Measurements from ENCODE around the gene CELF1.

CELF1 gene

DNA sequence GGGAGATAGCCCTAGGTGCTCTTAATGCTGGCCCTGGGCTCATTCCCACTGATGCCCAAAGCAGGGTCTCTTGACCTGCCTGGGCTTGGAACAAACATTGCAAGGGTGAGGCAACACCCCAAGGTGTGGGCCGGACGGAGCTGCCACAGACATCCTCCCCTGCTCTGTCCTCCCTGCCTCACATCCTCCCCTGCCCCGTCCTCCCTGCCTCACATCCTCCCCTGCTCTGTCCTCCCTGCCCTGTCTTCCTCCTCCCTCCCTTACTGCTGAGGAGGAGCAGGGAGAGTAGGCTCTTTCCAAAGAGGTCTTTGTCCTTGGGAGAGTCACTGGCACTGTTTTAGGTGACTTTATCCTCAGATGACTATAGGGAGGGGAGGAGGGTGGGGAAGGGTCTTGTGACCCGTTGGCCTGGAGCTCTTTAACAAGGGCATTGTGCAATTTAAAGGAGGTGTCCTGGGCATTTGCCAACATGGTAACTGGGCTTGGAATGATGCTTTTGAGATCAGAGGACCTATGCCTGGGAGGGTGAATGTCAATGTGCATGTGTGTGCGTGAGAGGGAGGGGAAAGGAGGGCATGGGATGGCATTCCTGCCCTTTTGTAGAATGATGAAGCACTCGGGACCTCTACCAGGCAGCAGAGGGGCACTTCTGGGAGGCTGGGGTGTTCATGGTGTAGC is 34.2 kb upstream of the CELF1 start:
- Mint-ChIP-seq H3K36me3 (peaks cover 10% of the 10 kb centered on the region), H3K4me3 (no peak overlapping the region), H3K9me3 (ENCODE audit: low read depth) (no peaks in the 10 kb centered on the region), H3K4me1 (ENCODE audit: low read depth) (peaks cover 4% of the 10 kb centered on the region), H3K27ac (no peak overlapping the region), H3K27me3 (no peaks in the 10 kb centered on the region)

DNA sequence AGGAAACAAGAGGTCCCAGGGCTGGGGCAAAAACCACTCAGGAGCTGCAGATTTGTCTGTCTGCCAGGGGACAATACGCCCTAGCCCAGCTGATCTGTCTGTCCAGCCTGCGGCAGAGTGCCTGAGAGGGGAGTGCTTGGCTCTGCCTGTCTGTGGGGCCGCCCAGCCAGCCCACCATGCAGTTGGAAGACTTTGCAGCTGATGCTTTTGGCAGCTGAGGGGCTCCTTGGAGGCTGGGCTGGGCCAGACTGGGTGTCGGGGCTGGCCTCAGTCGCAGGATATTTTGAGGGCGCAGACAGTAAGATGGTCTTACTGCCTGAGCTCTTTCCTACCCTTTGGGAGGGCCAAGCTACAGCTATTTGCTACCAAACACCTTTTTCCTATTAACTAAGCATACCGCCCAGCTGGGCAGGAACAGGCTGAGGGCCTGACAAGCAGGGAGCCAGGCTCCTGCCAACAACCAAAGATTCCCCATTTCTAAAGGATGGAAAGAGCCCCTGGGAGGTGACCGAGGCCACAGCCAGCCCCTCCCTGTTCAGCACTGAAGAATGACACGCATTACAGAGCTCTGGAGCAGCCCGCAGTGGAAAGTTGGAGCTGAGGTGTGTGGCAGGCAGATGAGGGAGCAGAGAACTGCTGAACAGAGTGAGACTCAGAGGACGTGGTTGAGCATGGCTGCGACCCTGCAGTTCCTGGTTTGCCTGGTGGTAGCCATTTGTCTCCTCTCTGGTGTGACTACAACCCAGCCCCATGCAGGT is 33.3 kb upstream of the CELF1 start, which contains the start of gene FAM180B:
Gene FAM180B, plus strand, starts transcription at position 581 of the 758 bp plus-strand sequence. Its CDS starts 91 bp downstream, at position 672.
- Mint-ChIP-seq H3K27ac (no peak within 1 kb of the TSS), H3K9me3 (ENCODE audit: low read depth) (no peaks in the 10 kb centered on the region), H3K27me3 (no peaks in the 10 kb centered on the region), H3K4me3 (no peak within 1 kb of the TSS), H3K4me1 (ENCODE audit: low read depth) (peaks cover 6% of the 10 kb centered on the region), H3K36me3 (peaks cover 10% of the 10 kb centered on the region)

DNA sequence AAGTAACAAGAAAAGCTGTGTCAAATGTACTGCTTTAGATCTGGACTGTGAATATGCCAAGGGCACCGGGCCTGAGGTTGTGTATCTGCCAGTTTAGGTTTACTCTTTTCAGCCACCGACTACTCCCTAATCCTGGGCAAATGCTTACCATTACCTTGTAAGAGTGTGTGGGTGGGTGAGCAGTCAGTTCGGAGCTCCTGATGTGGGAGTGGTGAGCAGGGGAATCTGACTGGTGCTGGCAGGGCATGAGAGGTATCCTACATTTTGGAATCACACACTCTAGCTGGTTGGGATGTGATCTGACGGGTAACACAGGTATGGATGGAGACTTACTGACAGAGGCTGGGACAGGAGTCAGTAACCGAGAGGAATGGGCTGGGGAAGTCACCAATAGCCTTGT is 30.9 kb upstream of the CELF1 start:
- peaks cover 12% of the 10 kb centered on the region for H3K36me3 Mint-ChIP-seq
- no peaks in the 10 kb centered on the region for H3K27me3 Mint-ChIP-seq
- H3K4me3 Mint-ChIP-seq: no peak overlapping the region
- no peak overlapping the region for H3K27ac Mint-ChIP-seq
- peaks cover 22% of the 10 kb centered on the region for H3K4me1 Mint-ChIP-seq (ENCODE audit: low read depth)
- no peaks in the 10 kb centered on the region for H3K9me3 Mint-ChIP-seq (ENCODE audit: low read depth)

DNA sequence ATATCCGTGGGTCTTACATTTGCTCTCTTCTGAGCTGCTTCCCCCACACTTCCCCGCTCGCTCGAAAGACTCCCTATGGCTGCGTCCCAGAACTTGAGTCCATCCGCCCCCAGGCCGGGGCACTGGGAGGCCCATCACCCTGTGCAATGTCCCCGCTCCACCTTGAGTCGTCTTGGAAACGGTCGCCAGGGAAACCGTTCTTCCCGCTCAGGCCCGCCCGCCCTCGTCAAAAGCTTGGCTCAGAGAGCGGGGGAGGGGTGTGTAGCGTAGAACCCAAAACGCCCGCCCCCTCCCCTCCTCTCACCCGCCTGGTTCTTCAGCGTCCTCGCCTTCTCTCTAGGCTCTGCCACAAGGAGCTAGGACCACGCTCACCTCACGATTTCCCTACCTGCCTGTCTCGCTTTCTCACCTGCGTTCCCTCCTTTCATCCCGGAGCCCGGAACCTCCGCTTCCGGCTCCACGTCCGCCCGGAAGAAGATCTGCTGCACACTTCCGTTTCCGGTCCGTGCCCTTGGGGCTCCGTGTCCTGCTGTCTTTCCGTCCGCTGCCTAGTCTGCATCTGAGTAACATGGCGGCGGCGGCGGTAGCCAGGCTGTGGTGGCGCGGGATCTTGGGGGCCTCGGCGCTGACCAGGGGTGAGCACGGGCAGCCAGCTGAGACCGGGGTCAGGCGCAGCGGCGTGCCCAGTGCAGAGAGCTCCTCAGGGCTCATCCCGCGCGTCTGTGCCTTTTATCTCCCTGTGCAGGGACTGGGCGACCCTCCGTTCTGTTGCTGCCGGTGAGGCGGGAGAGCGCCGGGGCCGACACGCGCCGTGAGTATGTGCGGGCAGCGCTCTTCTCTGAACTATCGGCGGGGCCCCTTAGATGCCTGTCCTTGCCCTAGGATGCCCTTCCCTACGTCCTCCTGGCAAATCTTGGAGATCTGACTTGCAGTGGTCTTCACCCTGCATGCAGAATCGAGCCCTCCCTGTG is 25.9 kb upstream of the CELF1 start, which contains the start of the genes KBTBD4 and NDUFS3:
Gene KBTBD4, minus strand, starts transcription at position 447 of the 971 bp plus-strand sequence. Its CDS starts 19 bp downstream, at position 428.
Gene NDUFS3, plus strand, starts transcription at position 551 of the 971 bp plus-strand sequence. Its CDS starts 18 bp downstream, at position 569.
- H3K4me3 Mint-ChIP-seq: peak within 1 kb of the TSS; percentile 98
- H3K27ac Mint-ChIP-seq: peak within 1 kb of the TSS; percentile 98
- H3K27me3 Mint-ChIP-seq: no peaks in the 10 kb centered on the region
- no peaks in the 10 kb centered on the region for H3K9me3 Mint-ChIP-seq (ENCODE audit: low read depth)
- peaks cover 7% of the 10 kb centered on the region for H3K36me3 Mint-ChIP-seq
- peaks cover 46% of the 10 kb centered on the region for H3K4me1 Mint-ChIP-seq (ENCODE audit: low read depth)

DNA sequence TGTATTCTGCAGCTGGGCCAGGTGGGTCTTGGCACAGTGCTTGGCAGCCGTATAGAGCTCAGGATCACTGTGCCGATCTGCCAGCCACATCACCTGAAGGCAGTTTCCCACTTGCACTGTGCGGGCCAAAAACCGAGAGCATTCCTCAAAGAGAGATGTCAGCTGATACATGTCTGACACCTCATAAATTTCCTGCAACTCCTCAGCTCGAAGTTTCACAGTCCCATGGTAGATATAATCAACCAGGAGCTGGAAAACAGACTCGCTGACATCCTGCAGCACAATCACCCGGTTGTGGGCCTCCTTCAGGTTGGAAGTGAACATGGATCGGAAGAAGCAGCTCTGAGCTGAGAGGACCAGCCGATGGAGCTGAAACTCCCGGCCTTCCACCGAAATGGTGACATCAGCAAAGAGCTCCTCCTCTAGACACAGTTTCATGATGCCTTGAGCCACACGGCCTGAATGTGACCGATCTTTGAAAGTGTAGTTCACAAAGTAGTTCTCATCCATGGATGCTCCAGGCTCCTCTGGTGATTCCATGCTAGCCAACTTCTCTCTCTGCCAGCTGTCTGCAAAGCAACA is 24.6 kb upstream of the CELF1 start:
- peak overlapping the region; percentile 98 for H3K4me3 Mint-ChIP-seq
- no peaks in the 10 kb centered on the region for H3K27me3 Mint-ChIP-seq
- no peaks in the 10 kb centered on the region for H3K9me3 Mint-ChIP-seq (ENCODE audit: low read depth)
- H3K27ac Mint-ChIP-seq: peak overlapping the region; percentile 98
- H3K4me1 Mint-ChIP-seq (ENCODE audit: low read depth): peaks cover 48% of the 10 kb centered on the region
- peaks cover 6% of the 10 kb centered on the region for H3K36me3 Mint-ChIP-seq

DNA sequence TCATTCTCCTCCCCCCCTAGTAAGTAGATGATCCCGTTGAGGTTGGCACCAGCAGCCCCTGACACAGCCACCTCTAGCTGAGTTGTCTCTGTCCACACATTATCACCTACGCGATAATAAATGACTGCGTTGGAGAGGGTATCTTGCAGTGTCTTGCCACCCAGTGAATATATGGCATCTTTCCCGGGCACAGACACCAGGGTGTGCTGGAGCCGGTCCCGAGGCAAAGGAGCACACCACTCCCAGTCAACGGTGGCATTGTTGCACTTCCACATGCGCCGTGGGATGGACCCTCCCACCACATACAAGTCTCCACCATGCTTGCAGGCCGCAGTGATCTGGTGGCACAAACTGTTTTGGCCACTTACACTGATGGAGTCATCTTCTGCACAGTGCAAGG is 20.4 kb upstream of the CELF1 start:
- Mint-ChIP-seq H3K27ac (no peak overlapping the region), H3K27me3 (no peaks in the 10 kb centered on the region), H3K9me3 (ENCODE audit: low read depth) (no peaks in the 10 kb centered on the region), H3K4me3 (no peak overlapping the region), H3K36me3 (peaks cover 3% of the 10 kb centered on the region), H3K4me1 (ENCODE audit: low read depth) (peaks cover 31% of the 10 kb centered on the region)

DNA sequence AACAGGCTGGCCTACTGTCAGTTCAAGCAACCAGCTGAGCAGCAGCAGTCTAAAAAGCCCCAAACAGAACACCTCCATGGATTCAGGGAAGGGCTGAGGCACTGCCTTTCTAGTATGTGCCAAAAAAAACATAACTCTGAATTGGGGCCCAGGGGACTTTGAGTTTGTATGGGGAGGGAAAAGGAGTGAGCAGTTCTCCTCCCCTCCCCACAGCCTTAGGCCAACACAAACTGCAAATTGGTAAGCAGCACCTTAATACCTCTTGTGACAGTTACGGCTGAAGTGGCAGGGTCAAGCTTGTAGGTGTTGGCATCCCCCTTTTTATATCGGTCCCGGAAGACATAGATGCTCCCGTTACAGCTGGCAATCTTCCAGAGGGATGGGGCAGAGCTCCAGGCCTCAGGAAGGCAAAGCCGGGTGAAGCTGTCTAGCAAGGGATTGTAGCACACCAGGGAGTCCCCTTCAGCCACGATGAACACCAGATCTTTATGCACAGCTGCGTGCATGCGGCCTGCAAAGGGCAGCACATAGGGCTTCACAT is 19.9 kb upstream of the CELF1 start:
- H3K36me3 Mint-ChIP-seq: peaks cover 3% of the 10 kb centered on the region
- no peaks in the 10 kb centered on the region for H3K9me3 Mint-ChIP-seq (ENCODE audit: low read depth)
- H3K4me3 Mint-ChIP-seq: no peak overlapping the region
- no peaks in the 10 kb centered on the region for H3K27me3 Mint-ChIP-seq
- peaks cover 27% of the 10 kb centered on the region for H3K4me1 Mint-ChIP-seq (ENCODE audit: low read depth)
- H3K27ac Mint-ChIP-seq: peak overlapping the region; percentile 75

DNA sequence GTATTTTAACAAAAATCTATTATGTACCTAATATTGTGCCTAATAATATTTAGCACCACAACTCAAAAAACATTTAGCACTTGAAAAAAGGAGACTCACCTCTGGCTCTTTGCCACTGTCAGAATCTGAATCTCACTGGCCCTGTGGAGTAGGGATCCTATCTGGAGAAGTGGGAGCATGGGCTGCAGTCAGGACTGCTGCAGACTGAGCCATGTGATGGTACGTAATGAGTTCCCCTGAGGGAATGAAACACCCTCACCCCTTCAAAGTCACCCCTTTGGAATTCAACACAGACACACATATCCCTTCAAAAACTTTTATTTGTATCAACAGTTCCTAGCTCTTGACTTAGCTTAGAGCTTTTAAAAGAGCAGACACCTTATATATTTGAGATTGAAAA is 19.0 kb upstream of the CELF1 start:
- Mint-ChIP-seq H3K9me3 (ENCODE audit: low read depth) (no peaks in the 10 kb centered on the region), H3K36me3 (peaks cover 3% of the 10 kb centered on the region), H3K27me3 (no peaks in the 10 kb centered on the region)

DNA sequence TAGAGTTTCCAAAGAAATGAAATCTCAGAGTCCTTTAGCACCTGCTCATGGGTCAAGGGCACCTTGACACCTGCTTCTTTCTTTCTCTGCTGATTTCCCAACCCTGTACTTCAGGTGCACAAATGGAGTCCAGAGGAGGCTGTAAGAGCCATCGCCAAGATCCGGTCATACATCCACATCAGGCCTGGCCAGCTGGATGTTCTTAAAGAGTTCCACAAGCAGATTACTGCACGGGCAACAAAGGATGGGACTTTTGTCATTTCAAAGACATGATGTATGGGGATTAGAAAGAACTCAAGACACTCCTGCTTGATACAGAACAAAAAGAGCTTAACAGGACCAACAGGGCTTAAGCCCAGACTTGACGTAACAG is 18.4 kb upstream of the CELF1 start:
- peak overlapping the region; percentile 46 for H3K27ac Mint-ChIP-seq
- H3K4me3 Mint-ChIP-seq: no peak overlapping the region
- H3K36me3 Mint-ChIP-seq: peaks cover 3% of the 10 kb centered on the region

More for the DNA sequence above, 19.0 kb upstream of the CELF1 start:
- no peak overlapping the region for H3K27ac Mint-ChIP-seq
- H3K4me1 Mint-ChIP-seq (ENCODE audit: low read depth): peaks cover 18% of the 10 kb centered on the region
- no peak overlapping the region for H3K4me3 Mint-ChIP-seq

DNA sequence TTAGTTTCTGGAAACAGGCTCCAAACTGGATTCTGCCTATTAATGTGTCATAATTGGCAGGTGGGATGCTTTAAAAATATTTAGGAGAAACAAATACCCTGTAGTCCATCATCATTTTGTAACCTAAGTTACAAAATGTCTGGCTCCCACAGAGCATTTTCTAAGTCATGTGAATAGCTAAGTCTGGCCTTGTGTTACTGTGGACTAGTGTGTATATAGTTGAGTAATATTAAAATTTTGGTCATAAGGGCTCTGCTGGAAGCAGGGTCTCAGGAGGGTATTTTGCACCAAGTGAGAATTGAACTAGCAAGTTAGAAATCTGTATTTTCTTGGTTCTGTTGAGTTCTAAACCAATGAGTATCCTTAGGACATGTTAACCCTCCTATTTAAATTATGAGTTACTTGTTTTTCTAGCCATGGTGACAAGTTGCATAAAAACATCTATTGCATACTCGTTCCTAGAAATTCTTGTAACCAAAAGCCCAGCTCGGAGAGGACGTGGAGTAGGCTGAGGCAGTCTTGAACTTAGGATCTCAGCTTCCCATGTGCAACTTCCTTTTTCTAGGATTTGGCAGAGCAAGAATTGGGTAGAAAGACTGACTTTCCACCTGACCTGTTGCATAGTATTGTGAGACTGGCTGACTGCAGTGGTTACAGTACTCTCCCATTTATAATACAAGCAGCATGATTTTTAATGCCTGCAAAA is 17.9 kb upstream of the CELF1 start:
- Mint-ChIP-seq H3K36me3 (peaks cover 3% of the 10 kb centered on the region), H3K4me3 (no peak overlapping the region), H3K27me3 (no peaks in the 10 kb centered on the region), H3K9me3 (ENCODE audit: low read depth) (no peaks in the 10 kb centered on the region), H3K4me1 (ENCODE audit: low read depth) (peaks cover 17% of the 10 kb centered on the region), H3K27ac (peak overlapping the region; percentile 46)

More for the DNA sequence above, 18.4 kb upstream of the CELF1 start:
- Mint-ChIP-seq H3K4me1 (ENCODE audit: low read depth) (peaks cover 18% of the 10 kb centered on the region), H3K9me3 (ENCODE audit: low read depth) (no peaks in the 10 kb centered on the region), H3K27me3 (no peaks in the 10 kb centered on the region)

DNA sequence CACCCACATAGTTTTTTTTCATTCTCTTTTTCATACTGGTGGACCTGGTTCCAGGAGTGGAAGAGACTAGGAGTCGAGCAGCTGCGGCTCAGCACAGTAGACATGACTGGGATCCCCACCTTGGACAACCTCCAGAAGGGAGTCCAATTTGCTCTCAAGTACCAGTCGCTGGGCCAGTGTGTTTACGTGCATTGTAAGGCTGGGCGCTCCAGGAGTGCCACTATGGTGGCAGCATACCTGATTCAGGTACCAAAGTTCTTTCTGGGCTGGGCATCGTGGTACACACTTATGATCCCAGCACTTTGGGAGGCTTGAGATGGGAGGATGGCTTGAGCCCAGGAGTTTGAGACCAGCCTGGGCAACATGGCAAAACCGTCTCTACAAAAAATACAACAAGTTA is 16.7 kb upstream of the CELF1 start:
- Mint-ChIP-seq H3K4me1 (ENCODE audit: low read depth) (peaks cover 20% of the 10 kb centered on the region), H3K4me3 (no peak overlapping the region), H3K27me3 (no peaks in the 10 kb centered on the region), H3K27ac (peak overlapping the region; percentile 58), H3K9me3 (ENCODE audit: low read depth) (no peaks in the 10 kb centered on the region), H3K36me3 (peaks cover 3% of the 10 kb centered on the region)

DNA sequence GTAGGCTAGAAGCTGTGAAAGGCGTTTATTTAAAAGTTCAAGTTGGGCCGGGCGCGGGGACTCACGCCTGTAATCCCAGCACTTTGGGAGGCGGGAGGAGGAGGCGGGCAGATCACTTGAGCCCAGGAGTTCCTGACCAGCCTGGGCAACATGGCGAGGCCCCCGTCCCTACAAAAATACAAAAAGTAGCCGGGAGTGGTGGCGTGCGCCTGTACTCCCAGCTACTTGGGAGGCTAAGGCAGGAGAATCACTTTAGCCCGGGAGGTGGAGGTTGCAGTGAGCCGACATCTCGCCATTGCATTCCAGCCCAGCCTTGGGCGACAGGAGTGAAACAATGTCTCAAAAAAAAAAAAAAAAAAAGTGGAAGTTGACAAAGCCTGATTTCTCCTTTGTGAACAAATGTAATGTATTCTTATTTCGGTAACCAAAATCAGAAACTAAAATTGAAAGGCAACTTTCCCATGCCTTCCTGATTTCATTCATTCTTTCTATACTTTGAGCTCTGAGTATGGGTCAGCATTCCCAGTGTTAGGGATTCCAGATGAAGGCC is 13.3 kb upstream of the CELF1 start:
- no peaks in the 10 kb centered on the region for H3K9me3 Mint-ChIP-seq (ENCODE audit: low read depth)
- H3K4me3 Mint-ChIP-seq: peak overlapping the region; percentile 84
- H3K27ac Mint-ChIP-seq: peak overlapping the region; percentile 85
- H3K4me1 Mint-ChIP-seq (ENCODE audit: low read depth): peaks cover 22% of the 10 kb centered on the region
- H3K27me3 Mint-ChIP-seq: no peaks in the 10 kb centered on the region
- H3K36me3 Mint-ChIP-seq: peaks cover 2% of the 10 kb centered on the region

DNA sequence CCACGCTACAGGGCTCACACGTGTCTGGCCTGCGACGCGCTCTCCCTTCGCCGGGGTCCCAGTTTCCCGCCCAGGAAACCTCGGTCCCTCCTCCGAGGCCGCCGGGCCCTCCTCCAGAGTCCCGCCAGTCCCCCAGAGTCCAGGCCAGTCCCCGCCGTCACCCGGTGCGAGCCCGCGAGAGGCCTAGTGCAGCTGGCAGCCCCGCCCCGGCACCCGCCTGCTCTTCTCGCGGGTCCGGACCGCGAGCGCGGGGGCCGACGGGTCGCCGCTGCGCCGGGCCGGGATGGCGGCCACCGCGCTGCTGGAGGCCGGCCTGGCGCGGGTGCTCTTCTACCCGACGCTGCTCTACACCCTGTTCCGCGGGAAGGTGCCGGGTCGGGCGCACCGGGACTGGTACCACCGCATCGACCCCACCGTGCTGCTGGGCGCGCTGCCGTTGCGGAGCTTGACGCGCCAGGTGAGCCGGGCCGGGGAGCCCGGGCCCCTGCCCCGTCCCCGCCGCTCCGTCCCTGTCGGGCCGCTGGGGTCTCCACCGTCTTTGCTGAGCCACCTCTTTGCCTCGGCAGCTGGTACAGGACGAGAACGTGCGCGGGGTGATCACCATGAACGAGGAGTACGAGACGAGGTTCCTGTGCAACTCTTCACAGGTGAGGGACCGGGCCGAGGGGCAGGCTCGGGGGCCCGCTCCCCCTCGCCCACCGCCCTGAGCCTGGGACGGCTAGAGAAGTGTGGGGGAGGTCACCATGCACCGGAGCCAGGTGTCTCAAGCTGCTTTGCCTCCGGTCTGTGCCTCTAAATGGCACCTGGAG is 12.6 kb upstream of the CELF1 start, which contains the start of gene PTPMT1:
Gene PTPMT1, plus strand, starts transcription at position 260 of the 809 bp plus-strand sequence. Its CDS starts 24 bp downstream, at position 284.
- Mint-ChIP-seq H3K27me3 (no peaks in the 10 kb centered on the region), H3K9me3 (ENCODE audit: low read depth) (no peaks in the 10 kb centered on the region), H3K4me3 (peak within 1 kb of the TSS; percentile 84), H3K36me3 (peaks cover 2% of the 10 kb centered on the region), H3K27ac (peak within 1 kb of the TSS; percentile 85), H3K4me1 (ENCODE audit: low read depth) (peaks cover 20% of the 10 kb centered on the region)
